ENCODE data around the gene GDPD3. TPM values are rescaled to one million over a fixed set of nuclear protein-coding genes. Genes with fewer than 3 reads are reported as not detected.

GDPD3 gene
- total and polyA plus RNA-seq, 9 of the 15 experiments (the other 6 are each of a cell fraction or from before 2014, with no cell fraction given) = 0.47 to 3.9 (median 1.1) TPM

DNA sequence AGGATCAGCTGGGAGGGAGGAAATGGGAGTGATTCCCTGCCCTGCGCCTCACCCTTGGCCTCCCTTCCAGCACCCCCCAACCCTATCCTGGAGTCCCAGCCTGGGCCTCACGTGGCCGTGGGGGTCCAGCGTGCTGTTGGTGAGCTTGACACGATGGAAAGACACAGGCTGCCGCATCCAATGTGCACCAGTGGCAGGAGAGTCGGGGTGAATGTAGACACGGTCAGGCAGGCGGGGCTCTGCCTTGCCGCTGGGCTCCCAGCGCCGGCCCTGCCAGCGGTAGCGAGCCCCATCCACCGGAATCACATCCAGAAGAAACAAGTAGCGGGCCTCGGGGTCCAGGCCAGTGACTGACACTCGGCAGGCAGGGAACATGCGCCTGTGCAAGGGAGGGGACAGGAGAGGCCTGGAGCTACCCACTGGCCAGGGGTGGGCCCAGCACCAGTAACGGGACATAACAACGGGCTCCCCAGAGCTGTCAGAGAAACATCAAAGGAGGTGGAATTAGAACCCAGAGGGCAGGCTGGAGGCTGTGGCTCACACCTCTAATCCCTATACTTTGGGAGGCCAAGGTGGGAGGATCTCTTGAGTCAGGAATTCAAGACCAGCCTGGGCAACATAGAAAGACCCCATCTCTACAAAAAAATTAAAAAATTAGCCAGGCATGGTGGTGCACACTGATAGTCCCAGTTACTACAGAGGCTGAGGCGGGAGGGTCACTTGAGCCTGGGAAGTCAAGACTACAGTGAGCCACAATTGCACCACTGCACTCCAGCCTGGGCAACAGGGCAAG is 24.3 kb downstream of the GDPD3 start:
- Histone ChIP-seq H3K9me3 (replicated peaks; ENCODE audit: control insufficient read depth, insufficient read depth, low read depth, low read length) (no peaks in the 10 kb centered on the region), H3K9me1 (ENCODE audit: control insufficient read depth, insufficient read depth, low read length) (no peaks in the 10 kb centered on the region), H3K27me3 (ENCODE audit: control insufficient read depth in 2 of 2, insufficient read depth in 2 of 2, low read length in 2 of 2) (no peaks in the 10 kb centered on the region), H2AFZ (ENCODE audit: low read depth, low read length) (no peak overlapping the region), H3K4me3 (no peak overlapping the region), H3K79me2 (ENCODE audit: control insufficient read depth, insufficient read depth, low read length) (peaks cover 3% of the 10 kb centered on the region; the same call in 1 of the 3 replicates), H3K27ac (ENCODE audit: extremely low read depth, low read depth, low read length) (no peak overlapping the region), H4K20me1 (replicated peaks; ENCODE audit: control insufficient read depth, insufficient read depth, low read length) (no peaks in the 10 kb centered on the region), H3K9ac (ENCODE audit: insufficient read depth in 1 of 2, low read depth in 2 of 2, low read length in 2 of 2) (peak overlapping the region in 1 of 2 experiments; percentile 79; a peak in 2 of 4 replicates), H3K4me1 (replicated peaks in 1 of 2; ENCODE audit: control insufficient read depth in 2 of 2, insufficient read depth in 2 of 2, low read length in 2 of 2) (peaks cover 13 to 65% of the 10 kb centered on the region in 2 experiments), H3K36me3 (ENCODE audit: control insufficient read depth, insufficient read depth, low read length) (peaks cover 27% of the 10 kb centered on the region; the same call in 2 of the 3 replicates), H3K4me2 (ENCODE audit: insufficient read depth, low read length) (no peak overlapping the region)
- ChIA-PET CTCF (ENCODE audit: low intra/inter-chr PET ratio) (no interaction called here), POLR2A (interaction anchor here (0.5 to 4.8 kb wide), 2 partner anchors 10 to 160 kb away, joined by 4 to 59 read pairs; partner anchors contain the start of gene PPP4C)
- WGBS (ENCODE audit: insufficient coverage, low coverage, missing lambda C conversion rate) = 87% methylated on average over 20 of the region's 22 CpGs
- in situ Hi-C loops (cut with MboI) = no loop called here
- DNase-seq (ENCODE audit: extremely low read depth in 1 of 4, low spot score in 3 of 4) (no peak), ATAC-seq (no peak), FAIRE-seq (no peak)
- TF ChIP-seq POLR2G (IDR thresholded peaks at IDR 0.05; ENCODE audit: low read depth, low read length) = 0 out of 2 replicates have a peak, but pooled peaks have one; percentile 38
- TF ChIP-seq ETV5 (CRISPR knock-in tag; IDR thresholded peaks at IDR 0.05; ENCODE audit: low read depth) = no peak
- TF ChIP-seq, protein P1, sequence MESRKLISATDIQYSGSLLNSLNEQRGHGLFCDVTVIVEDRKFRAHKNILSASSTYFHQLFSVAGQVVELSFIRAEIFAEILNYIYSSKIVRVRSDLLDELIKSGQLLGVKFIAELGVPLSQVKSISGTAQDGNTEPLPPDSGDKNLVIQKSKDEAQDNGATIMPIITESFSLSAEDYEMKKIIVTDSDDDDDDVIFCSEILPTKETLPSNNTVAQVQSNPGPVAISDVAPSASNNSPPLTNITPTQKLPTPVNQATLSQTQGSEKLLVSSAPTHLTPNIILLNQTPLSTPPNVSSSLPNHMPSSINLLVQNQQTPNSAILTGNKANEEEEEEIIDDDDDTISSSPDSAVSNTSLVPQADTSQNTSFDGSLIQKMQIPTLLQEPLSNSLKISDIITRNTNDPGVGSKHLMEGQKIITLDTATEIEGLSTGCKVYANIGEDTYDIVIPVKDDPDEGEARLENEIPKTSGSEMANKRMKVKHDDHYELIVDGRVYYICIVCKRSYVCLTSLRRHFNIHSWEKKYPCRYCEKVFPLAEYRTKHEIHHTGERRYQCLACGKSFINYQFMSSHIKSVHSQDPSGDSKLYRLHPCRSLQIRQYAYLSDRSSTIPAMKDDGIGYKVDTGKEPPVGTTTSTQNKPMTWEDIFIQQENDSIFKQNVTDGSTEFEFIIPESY (CRISPR knock-in tag; IDR thresholded peaks at IDR 0.05) = peak; percentile 42; the same call in 1 of the 2 replicates
- no TSS peak for BruUV-seq (replicated peaks)
- intact Hi-C loops (cut with micrococcal nuclease) = no loop called here

All from K562 (cell line).